ENCODE results near the gene ZNF785.
"Not testable (repeated sequence)": the region's sequence is repeated elsewhere in the genome, so short reads cannot be mapped to it uniquely, and the experiment has no call there.

Gene ZNF785
- total RNA-seq: 10.3 to 20.2 reads per million in 2 experiments

- DNase-seq (ENCODE audit: low read depth): peak; percentile 91
Observed at GRCh38 chr16:30585400-30586191, at the start of gene ZNF785. Gene ZNF785, minus strand, starts transcription at chr16:30585697. Its CDS starts 86 bp downstream, at chr16:30585611.

GRCh38 chr16:30633526-30633925 is 48.0 kb upstream of the ZNF785 start:
- DNase-seq (ENCODE audit: low read depth): no peak

GRCh38 chr16:30632454-30632853 is 47.0 kb upstream of the ZNF785 start:
- not testable (repeated sequence) for DNase-seq (ENCODE audit: low read depth)

GRCh38 chr16:30628628-30629540 is 43.4 kb upstream of the ZNF785 start:
- DNase-seq (ENCODE audit: low read depth): peak; percentile 76

DNA sequence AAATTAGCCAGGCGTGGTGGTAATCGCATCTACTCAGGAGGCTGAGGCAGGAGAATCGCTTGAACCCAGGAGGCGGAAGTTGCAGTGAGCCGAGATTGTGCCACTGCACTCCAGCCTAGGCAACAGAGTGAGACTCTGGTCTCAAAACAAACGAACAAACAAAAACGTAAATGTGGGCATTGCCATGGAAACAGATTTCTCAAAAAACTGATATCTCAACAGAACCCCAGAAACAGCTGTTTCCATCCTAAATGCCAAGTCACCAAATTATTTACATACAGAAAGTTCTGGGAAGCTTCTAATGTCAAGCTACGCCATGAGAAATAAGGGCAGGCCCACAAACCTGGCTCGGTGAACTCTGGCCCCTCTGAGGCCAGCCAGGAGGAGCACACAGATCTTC is 40.7 kb upstream of the ZNF785 start:
- DNase-seq (ENCODE audit: low read depth): no peak

DNA sequence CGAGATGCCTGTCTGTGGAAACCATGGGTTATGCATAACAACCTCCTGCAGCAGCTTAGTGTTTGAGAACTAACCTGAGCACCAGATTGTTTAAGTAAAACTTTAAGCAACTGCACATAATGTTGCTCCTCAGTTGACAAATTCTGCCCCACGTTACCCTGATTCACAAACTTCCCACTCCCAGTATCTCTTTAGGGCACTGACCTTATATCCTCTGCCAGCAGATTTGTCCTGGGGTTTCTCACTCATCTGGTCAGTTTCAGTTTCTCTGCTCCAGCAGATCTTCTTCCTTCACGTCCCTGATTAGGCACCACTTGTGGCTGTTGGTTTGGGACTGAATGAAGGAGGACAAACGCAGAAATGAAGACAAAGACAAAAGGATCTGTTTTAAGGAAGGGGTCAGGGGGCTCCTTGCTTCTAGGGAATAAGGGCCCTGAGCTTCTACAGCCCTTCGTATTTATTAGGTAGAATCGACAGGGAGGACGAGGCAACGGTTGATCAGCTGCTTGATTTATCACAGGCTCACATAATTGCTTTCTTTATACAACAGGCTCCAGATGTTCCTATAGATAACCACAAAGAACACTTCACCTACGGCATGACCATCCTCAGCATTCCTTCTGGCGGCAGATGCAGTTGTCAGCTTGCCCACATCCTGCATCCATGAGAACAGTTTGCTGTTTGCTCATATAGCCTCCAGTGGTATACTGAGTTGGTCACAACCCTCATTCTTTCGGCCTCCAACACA is 38.2 kb upstream of the ZNF785 start:
- no peak for DNase-seq (ENCODE audit: low read depth)

GRCh38 chr16:30622455-30623032 is 37.0 kb upstream of the ZNF785 start:
- DNase-seq (ENCODE audit: low read depth): no peak

DNA sequence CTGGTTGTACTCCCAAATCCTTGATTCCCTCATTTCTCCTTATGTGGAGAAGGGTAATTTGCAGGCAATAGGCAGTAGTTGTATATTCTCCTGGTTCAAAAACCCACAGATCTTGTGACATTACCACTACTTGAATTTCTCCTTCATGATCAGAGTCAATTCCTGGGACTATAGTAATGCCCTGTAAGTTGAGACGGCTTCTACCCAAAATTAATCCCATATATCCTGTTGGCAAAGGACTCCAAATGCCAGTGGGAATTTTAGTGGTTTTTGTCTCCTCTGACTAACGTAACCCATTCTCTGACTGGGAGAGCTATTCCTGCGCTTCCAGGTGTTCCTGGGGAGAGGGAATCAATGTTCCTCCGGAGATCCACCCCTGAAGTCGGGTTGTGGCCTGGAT is 36.3 kb upstream of the ZNF785 start:
- DNase-seq (ENCODE audit: low read depth): no peak

- DNase-seq (ENCODE audit: low read depth): no peak
Observed at GRCh38 chr16:30620169-30620568, 34.7 kb upstream of the ZNF785 start.

DNA sequence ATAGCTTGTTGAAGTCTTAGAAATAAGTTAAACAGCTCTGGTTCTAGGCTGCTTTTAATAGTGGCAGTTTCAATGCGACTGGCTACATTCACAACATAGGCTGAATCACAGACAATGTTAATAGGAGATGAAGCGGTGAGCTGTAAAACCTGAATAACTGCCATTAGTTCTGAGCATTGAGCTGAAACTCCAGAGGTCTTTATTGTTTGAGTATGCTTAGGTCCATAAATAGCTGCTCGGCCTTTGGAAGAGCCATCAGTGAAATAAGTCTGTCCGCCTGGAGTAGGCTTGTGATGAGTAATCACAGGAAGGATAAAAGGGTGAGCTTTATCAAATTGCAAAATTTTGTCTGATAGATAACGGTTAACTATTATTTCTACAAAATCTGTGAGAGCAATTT is 34.1 kb upstream of the ZNF785 start:
- DNase-seq (ENCODE audit: low read depth): no peak

DNA sequence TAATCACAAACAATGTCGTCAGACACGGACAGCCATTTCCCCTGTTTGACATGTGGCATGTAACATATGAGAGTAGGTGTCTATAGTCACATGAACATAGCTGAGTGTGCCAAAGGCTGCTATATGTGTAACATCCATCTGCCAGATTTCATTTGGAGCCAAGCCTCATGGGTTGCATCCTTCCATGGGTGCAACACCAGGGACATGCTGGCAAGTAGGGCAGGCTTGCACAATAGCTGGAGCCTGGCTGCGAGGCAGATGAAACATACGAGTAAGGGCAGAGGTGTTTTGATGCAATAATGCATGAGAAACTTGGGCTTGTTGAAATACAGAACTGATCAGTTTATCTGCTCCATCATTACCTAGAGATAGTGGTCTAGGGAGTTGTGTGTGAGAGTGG is 33.7 kb upstream of the ZNF785 start:
- no peak for DNase-seq (ENCODE audit: low read depth)

GRCh38 chr16:30615358-30616091 is 30.0 kb upstream of the ZNF785 start:
- DNase-seq (ENCODE audit: low read depth): peak; percentile 57

- DNase-seq (ENCODE audit: low read depth): peak; percentile 92
Observed at GRCh38 chr16:30609926-30610839, 24.7 kb upstream of the ZNF785 start, which contains the start of gene ZNF689. Gene ZNF689, minus strand, starts transcription at chr16:30610389. Its CDS starts 348 bp downstream, at chr16:30610041.

- DNase-seq (ENCODE audit: low read depth): no peak
Observed at GRCh38 chr16:30609002-30609925, 23.8 kb upstream of the ZNF785 start.

DNA sequence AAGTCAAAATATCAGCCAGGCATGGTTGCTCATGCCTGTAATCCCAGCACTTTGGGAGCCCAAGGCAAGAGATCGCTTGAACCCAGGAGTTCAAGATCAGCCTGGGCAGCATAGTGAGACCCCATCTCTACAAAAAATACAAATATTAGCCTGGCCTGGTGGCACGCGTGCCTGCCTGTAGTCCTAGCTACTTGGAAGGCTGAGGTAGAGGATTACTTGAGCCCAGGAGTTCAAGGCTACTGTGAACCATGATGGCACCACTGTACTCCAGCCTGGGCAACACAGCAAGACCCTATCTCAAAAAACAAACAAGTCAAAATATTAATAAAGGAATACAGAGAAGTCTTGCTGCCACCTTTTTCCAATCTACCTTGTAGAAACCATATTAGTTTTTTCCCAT is 20.5 kb upstream of the ZNF785 start:
- DNase-seq (ENCODE audit: low read depth): no peak

- DNase-seq (ENCODE audit: low read depth): no peak
Observed at GRCh38 chr16:30605158-30605557, 19.7 kb upstream of the ZNF785 start.

DNA sequence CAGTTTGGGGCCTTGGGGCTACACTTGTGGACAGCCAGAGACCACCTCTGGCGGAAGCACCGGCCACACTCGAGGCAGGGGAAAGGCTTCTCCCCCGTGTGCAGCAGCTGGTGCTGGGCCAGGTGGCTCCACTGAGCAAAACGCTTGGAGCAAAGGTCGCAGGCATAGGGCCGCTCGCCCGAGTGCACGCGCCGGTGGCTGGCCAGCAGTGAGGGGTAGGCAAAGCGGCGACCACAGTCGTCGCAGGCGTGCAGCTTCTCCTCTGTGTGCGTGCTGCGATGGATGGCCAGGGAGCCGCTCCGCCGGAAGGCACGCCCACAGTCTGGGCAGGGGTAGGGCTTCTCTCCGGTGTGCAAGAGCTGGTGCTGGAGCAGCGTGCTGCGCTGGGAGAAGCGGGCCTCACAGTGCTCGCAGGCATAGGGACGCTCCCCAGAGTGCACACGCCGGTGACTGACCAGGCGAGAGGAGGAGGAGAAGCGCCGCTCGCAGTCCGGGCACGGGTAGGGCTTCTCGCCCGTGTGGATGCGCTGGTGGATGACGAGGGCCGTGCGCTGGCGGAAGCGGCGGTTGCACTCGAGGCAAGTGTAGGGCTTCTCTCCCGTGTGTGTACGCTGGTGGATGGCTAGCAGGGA is 18.9 kb upstream of the ZNF785 start:
- DNase-seq (ENCODE audit: low read depth): no peak

- no peak for DNase-seq (ENCODE audit: low read depth)
Observed at GRCh38 chr16:30603945-30604315, 18.4 kb upstream of the ZNF785 start.

Measured in T follicular helper cell (primary cell).